ENCODE results near the gene ENTREP3. TPM values are rescaled to one million over a fixed set of nuclear protein-coding genes. Genes with fewer than 3 reads are reported as not detected.
A peak's percentile ranks its signal among the peaks of the same experiment; 100 is the strongest.

Gene ENTREP3
- total RNA-seq, 4 donors from 2014 or later = 7.9 to 22.3 (median 18.8) TPM

- Histone ChIP-seq H3K4me3 (peak overlapping the region in 3 of 4 donors; percentile 5 to 91 (median 88)), H3K9me3 (no peaks in the 10 kb centered on the region), H3K27ac (peak overlapping the region; percentile 93 to 99 (median 96)), H3K27me3 (no peaks in the 10 kb centered on the region), H3K36me3 (peaks cover 0 to 3% of the 10 kb centered on the region in 2 donors), H3K4me1 (peaks cover 16 to 28% of the 10 kb centered on the region in 2 donors)
- in situ Hi-C loops (cut with MboI; ENCODE audit: low sequenced_read_pairs in 4 of 4) (no loop called here), intact Hi-C loops (cut with DNase I; ENCODE audit: low total_unique reads) (loop anchor here (1.0 to 5.0 kb wide), 4 partner anchors 19 to 116 kb away; partner anchors contain the start of gene FDPS)
- DNase-seq (peak; percentile 45 to 76), ATAC-seq (peak; percentile 37 to 49)
- TF ChIP-seq POLR2A (IDR thresholded peaks at IDR 0.05) (no peak), CTCF (IDR thresholded peaks at IDR 0.05 in 4 of 5, conservative IDR thresholded peaks at IDR 0.05 in 1 of 5) (peak; percentile 66 to 85 (median 82))
Observed at GRCh38 chr1:155206891-155207805, 48.1 kb downstream of the ENTREP3 start.

GRCh38 chr1:155205969-155206593 is 49.2 kb downstream of the ENTREP3 start:
- Histone ChIP-seq H3K4me1 (peaks cover 16 to 28% of the 10 kb centered on the region in 2 donors), H3K4me3 (no peak overlapping the region), H3K9me3 (no peaks in the 10 kb centered on the region), H3K27ac (no peak overlapping the region), H3K27me3 (no peaks in the 10 kb centered on the region), H3K36me3 (no peaks in the 10 kb centered on the region)
- intact Hi-C loops (cut with DNase I; ENCODE audit: low total_unique reads) (loop anchor here (5.0 kb wide), 2 partner anchors 36 to 101 kb away; partner anchors contain the start of gene FDPS), in situ Hi-C loops (cut with MboI; ENCODE audit: low sequenced_read_pairs in 4 of 4) (no loop called here)
- DNase-seq (no peak), ATAC-seq (no peak)
- TF ChIP-seq CTCF (IDR thresholded peaks at IDR 0.05 in 4 of 5, conservative IDR thresholded peaks at IDR 0.05 in 1 of 5) = no peak
- no peak for TF ChIP-seq POLR2A (IDR thresholded peaks at IDR 0.05)

GRCh38 chr1:155205035-155205434 is 50.2 kb downstream of the ENTREP3 start:
- intact Hi-C loops (cut with DNase I; ENCODE audit: low total_unique reads) = loop anchor here (5.0 kb wide), 2 partner anchors 37 to 102 kb away; partner anchors contain the start of gene FDPS
- no peak overlapping the region for H3K4me3 ChIP-seq
- DNase-seq = no peak
- no peak overlapping the region for H3K27ac ChIP-seq
- no peak for ATAC-seq
- no peaks in the 10 kb centered on the region for H3K36me3 ChIP-seq
- H3K9me3 ChIP-seq = no peaks in the 10 kb centered on the region
- H3K4me1 ChIP-seq = peaks cover 16 to 26% of the 10 kb centered on the region in 2 donors
- TF ChIP-seq CTCF (IDR thresholded peaks at IDR 0.05 in 4 of 5, conservative IDR thresholded peaks at IDR 0.05 in 1 of 5) (no peak), POLR2A (IDR thresholded peaks at IDR 0.05) (no peak)
- no peaks in the 10 kb centered on the region for H3K27me3 ChIP-seq
- in situ Hi-C loops (cut with MboI; ENCODE audit: low sequenced_read_pairs in 4 of 4) = no loop called here

- no peaks in the 10 kb centered on the region for H3K27me3 ChIP-seq
- no peak for ATAC-seq
- intact Hi-C loops (cut with DNase I; ENCODE audit: low total_unique reads) (no loop called here), in situ Hi-C loops (cut with MboI; ENCODE audit: low sequenced_read_pairs in 4 of 4) (no loop called here)
- no peak for DNase-seq
- H3K27ac ChIP-seq = no peak overlapping the region
- no peaks in the 10 kb centered on the region for H3K9me3 ChIP-seq
- H3K4me1 ChIP-seq = peaks cover 5 to 14% of the 10 kb centered on the region in 2 donors
- no peak overlapping the region for H3K4me3 ChIP-seq
- TF ChIP-seq POLR2A (IDR thresholded peaks at IDR 0.05) = no peak
- no peaks in the 10 kb centered on the region for H3K36me3 ChIP-seq
Observed at GRCh38 chr1:155202731-155203515, 52.4 kb downstream of the ENTREP3 start.
